H7 (cell line): ENCODE results near the gene FGF18. TPM values are rescaled to one million over a fixed set of nuclear protein-coding genes. Genes with fewer than 3 reads are reported as not detected.
"Not testable (repeated sequence)": the region's sequence is repeated elsewhere in the genome, so short reads cannot be mapped to it uniquely, and the experiment has no call there.

Experiments used
- DNase-seq: peaks from one replicate; pipeline ENCODE4 v3.0.0; 2012
- H3K27me3 ChIP-seq: 2 replicates; pipeline ENCODE4 v1.6.0; 2011; ENCODE audit warnings: mild to moderate bottlenecking, low read length; ENCODE audit not compliant: control insufficient read depth, insufficient read depth
- H3K36me3 ChIP-seq: replicated peaks from 2 replicates; pipeline ENCODE4 v1.5.1; 2011; ENCODE audit warnings: low read length; ENCODE audit not compliant: control insufficient read depth, insufficient read depth
- H3K4me3 ChIP-seq: 2 replicates; pipeline ENCODE4 v1.5.1; 2011; ENCODE audit warnings: low read depth, mild to moderate bottlenecking, control low read depth, low read length, moderate library complexity; ENCODE audit not compliant: insufficient read depth
- total RNA-seq: library from RNA; depleted of rRNA; stranded (reverse); fragments of >200 nt; shearing (Covaris generic); gene quantifications from 2 replicates; pipeline ENCODE4 v1.2.3, GENCODE V29; 2014; rRNA removed

Gene FGF18
- total RNA-seq = 1.9 TPM in 2 replicates

- Histone ChIP-seq H3K27me3 (peaks cover 36% of the 10 kb centered on the region), H3K36me3 (no peaks in the 10 kb centered on the region), H3K4me3 (peak within 1 kb of the TSS; percentile 69)
- peak; percentile 90 for DNase-seq
Measured at GRCh38 chr5:171418982-171419687, at the start of gene FGF18. FGF18 (plus strand) TSS chr5:171419647; CDS start chr5:171420200, 553 bp downstream.

- Histone ChIP-seq H3K36me3 (no peaks in the 10 kb centered on the region), H3K27me3 (no peaks in the 10 kb centered on the region), H3K4me3 (no peak overlapping the region)
- no peak for DNase-seq
Measured at GRCh38 chr5:171369898-171370297, 49.5 kb upstream of the FGF18 start.

GRCh38 chr5:171370881-171371280 is 48.6 kb upstream of the FGF18 start:
- H3K4me3 ChIP-seq, H3K36me3 ChIP-seq, H3K27me3 ChIP-seq: not testable (repeated sequence)
- DNase-seq = peak; percentile 35

GRCh38 chr5:171371326-171371725 is 48.1 kb upstream of the FGF18 start:
- DNase-seq = peak; percentile 38
- no peaks in the 10 kb centered on the region for H3K27me3 ChIP-seq
- no peaks in the 10 kb centered on the region for H3K36me3 ChIP-seq
- no peak overlapping the region for H3K4me3 ChIP-seq

- DNase-seq = no peak
- no peaks in the 10 kb centered on the region for H3K36me3 ChIP-seq
- no peaks in the 10 kb centered on the region for H3K27me3 ChIP-seq
- no peak overlapping the region for H3K4me3 ChIP-seq
Measured at GRCh38 chr5:171379961-171380360, 39.5 kb upstream of the FGF18 start.

GRCh38 chr5:171384416-171384815 is 35.0 kb upstream of the FGF18 start:
- not testable (repeated sequence) for H3K4me3 ChIP-seq, DNase-seq, H3K27me3 ChIP-seq, H3K36me3 ChIP-seq

- not testable (repeated sequence) for DNase-seq, H3K4me3 ChIP-seq, H3K36me3 ChIP-seq, H3K27me3 ChIP-seq
Measured at GRCh38 chr5:171384999-171385398, 34.4 kb upstream of the FGF18 start.

- no peak for DNase-seq
- no peaks in the 10 kb centered on the region for H3K27me3 ChIP-seq
- H3K36me3 ChIP-seq = peaks cover 12% of the 10 kb centered on the region
- no peak overlapping the region for H3K4me3 ChIP-seq
Measured at GRCh38 chr5:171386006-171386671, 33.3 kb upstream of the FGF18 start.

GRCh38 chr5:171386861-171387344 is 32.5 kb upstream of the FGF18 start:
- DNase-seq = peak; percentile 45
- Histone ChIP-seq H3K36me3 (peaks cover 19% of the 10 kb centered on the region), H3K4me3 (peak overlapping the region; percentile 97), H3K27me3 (no peaks in the 10 kb centered on the region)

- Histone ChIP-seq H3K27me3 (no peaks in the 10 kb centered on the region), H3K4me3 (peak within 1 kb of the TSS; percentile 97), H3K36me3 (peaks cover 24% of the 10 kb centered on the region)
- DNase-seq = peak; percentile 100
Measured at GRCh38 chr5:171387345-171387969, 32.0 kb upstream of the FGF18 start, which contains the start of gene NPM1. NPM1 (plus strand) TSS chr5:171387849; CDS start chr5:171387949, 100 bp downstream.

GRCh38 chr5:171387970-171388815 is 31.3 kb upstream of the FGF18 start:
- H3K4me3 ChIP-seq = peak overlapping the region; percentile 97
- H3K27me3 ChIP-seq = no peaks in the 10 kb centered on the region
- peak; percentile 82 for DNase-seq
- peaks cover 27% of the 10 kb centered on the region for H3K36me3 ChIP-seq

GRCh38 chr5:171388816-171389168 is 30.7 kb upstream of the FGF18 start:
- peak overlapping the region; percentile 97 for H3K4me3 ChIP-seq
- H3K36me3 ChIP-seq = peaks cover 33% of the 10 kb centered on the region

GRCh38 chr5:171390883-171391677 is 28.4 kb upstream of the FGF18 start:
- no peak overlapping the region; the same call in 1 of the 2 replicates for H3K4me3 ChIP-seq
- no peaks in the 10 kb centered on the region for H3K27me3 ChIP-seq
- H3K36me3 ChIP-seq = peaks cover 50% of the 10 kb centered on the region
- no peak for DNase-seq

More at GRCh38 chr5:171388816-171389168, 30.7 kb upstream of the FGF18 start:
- H3K27me3 ChIP-seq = no peaks in the 10 kb centered on the region
- DNase-seq = peak; percentile 25
